ENCODE results near the gene ACTR3C. TPM values are rescaled to one million over a fixed set of nuclear protein-coding genes. Genes with fewer than 3 reads are reported as not detected.
"Not testable (repeated sequence)": the region's sequence is repeated elsewhere in the genome, so short reads cannot be mapped to it uniquely, and the experiment has no call there.

The ACTR3C gene
- total RNA-seq, 1 experiment from 2014 or later: 4.5 TPM

DNA sequence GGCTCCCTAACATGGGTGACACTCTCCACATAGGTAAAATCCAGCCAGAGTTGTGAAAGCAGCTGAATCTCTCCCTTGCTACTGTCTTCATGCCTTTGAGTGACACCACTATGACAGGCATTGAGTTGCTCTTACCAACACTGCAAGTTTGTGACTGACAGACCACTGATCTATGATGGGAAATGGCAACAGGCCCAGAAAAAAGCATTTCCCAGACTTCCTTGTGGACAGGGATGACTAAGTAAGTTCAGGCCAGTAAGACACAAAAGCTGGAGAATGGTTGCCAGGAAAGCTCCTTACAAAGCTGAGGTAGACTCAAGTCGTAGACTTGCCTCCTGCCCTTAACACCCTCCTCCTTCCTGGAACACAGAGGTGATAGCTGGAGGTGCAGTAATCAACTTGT is 20.4 kb downstream of the ACTR3C start:
- H3K4me3 ChIP-seq (ENCODE audit: low read depth, low read length, poor library complexity, severe bottlenecking); H3K4me1 ChIP-seq (ENCODE audit: insufficient read depth, low read length, poor library complexity, severe bottlenecking); H3K9me3 ChIP-seq (ENCODE audit: low read depth, low read length, poor library complexity, severe bottlenecking); H3K36me3 ChIP-seq (ENCODE audit: insufficient read depth, low read length, poor library complexity, severe bottlenecking); CTCF ChIA-PET; POLR2A ChIA-PET (ENCODE audit: low non-redundant PET); intact Hi-C loops (cut with micrococcal nuclease; ENCODE audit: unreplicated experiment); BruUV-seq (replicated peaks); H3K27ac ChIP-seq (ENCODE audit: low read depth, low read length, poor library complexity, severe bottlenecking); H3K27me3 ChIP-seq (replicated peaks; ENCODE audit: insufficient read depth, low read depth, low read length, poor library complexity): not testable (repeated sequence)
- peak; percentile 52 for DNase-seq (ENCODE audit: low spot score)

DNA sequence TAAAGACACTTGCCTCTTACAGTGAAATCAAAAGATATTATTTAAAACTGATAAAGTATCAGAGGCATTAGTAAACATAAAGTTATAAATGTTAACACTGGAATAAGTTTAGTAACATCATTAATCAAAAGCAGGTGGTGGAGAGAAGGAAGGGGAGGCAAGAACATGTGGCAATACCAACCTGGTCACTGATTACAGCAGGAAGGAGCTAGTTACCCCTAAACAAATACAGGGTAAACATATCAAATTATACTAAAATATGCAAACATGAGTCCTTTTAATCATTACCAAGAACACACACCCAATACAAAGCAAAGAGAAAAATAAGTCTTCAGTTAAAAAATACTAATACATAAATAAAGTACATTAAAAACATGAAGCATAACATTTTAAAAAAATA is 25.4 kb downstream of the ACTR3C start:
- H3K36me3 ChIP-seq (ENCODE audit: insufficient read depth, low read length, poor library complexity, severe bottlenecking); H3K27me3 ChIP-seq (replicated peaks; ENCODE audit: insufficient read depth, low read depth, low read length, poor library complexity); intact Hi-C loops (cut with micrococcal nuclease; ENCODE audit: unreplicated experiment); H3K4me1 ChIP-seq (ENCODE audit: insufficient read depth, low read length, poor library complexity, severe bottlenecking); H3K27ac ChIP-seq (ENCODE audit: low read depth, low read length, poor library complexity, severe bottlenecking); H3K4me3 ChIP-seq (ENCODE audit: low read depth, low read length, poor library complexity, severe bottlenecking); CTCF ChIA-PET; H3K9me3 ChIP-seq (ENCODE audit: low read depth, low read length, poor library complexity, severe bottlenecking); DNase-seq (ENCODE audit: low spot score); BruUV-seq (replicated peaks); POLR2A ChIA-PET (ENCODE audit: low non-redundant PET): not testable (repeated sequence)

DNA sequence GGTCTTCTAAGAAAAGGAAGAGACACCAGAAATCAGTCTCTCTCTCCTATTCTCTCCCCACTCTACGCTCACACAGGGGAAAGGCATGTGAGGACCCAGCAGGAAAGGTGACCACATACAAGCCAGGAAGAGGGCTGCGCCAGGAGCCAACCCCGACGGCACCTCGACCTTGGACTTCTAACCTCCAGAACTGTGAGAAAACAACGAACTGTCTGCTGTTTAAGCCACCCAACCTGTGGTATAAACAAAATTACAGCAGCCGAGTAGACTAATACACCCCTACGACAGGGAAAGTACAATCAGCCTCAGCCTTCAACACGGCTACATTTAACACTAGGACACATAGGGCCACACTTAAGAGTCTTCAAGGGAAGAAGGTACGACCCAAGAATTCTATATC is 26.5 kb downstream of the ACTR3C start:
- CTCF ChIA-PET; H3K4me3 ChIP-seq (ENCODE audit: low read depth, low read length, poor library complexity, severe bottlenecking); POLR2A ChIA-PET (ENCODE audit: low non-redundant PET); H3K27me3 ChIP-seq (replicated peaks; ENCODE audit: insufficient read depth, low read depth, low read length, poor library complexity); intact Hi-C loops (cut with micrococcal nuclease; ENCODE audit: unreplicated experiment); H3K4me1 ChIP-seq (ENCODE audit: insufficient read depth, low read length, poor library complexity, severe bottlenecking); H3K36me3 ChIP-seq (ENCODE audit: insufficient read depth, low read length, poor library complexity, severe bottlenecking); BruUV-seq (replicated peaks); DNase-seq (ENCODE audit: low spot score); H3K9me3 ChIP-seq (ENCODE audit: low read depth, low read length, poor library complexity, severe bottlenecking); H3K27ac ChIP-seq (ENCODE audit: low read depth, low read length, poor library complexity, severe bottlenecking): not testable (repeated sequence)

DNA sequence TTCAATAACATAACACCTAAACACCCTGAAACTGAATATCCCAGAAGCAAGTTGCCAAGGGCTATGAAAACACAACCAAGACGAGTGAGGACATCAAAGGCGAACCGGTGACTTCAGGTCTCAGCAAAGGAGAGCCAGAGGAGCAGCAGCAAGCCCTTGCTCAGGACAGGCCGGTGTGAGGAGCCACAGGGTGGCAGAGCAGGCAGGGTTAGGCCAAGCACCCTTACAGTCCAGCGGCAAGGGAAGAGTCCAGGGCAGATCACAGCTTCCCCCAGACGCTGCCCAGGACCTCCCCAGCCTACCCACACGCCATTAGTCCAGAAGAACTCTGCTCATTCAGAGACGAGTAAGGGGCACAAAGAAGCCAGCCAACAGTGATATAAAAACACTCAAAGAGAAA is 27.7 kb downstream of the ACTR3C start:
- intact Hi-C loops (cut with micrococcal nuclease; ENCODE audit: unreplicated experiment); POLR2A ChIA-PET (ENCODE audit: low non-redundant PET); DNase-seq (ENCODE audit: low spot score); H3K4me1 ChIP-seq (ENCODE audit: insufficient read depth, low read length, poor library complexity, severe bottlenecking); H3K27ac ChIP-seq (ENCODE audit: low read depth, low read length, poor library complexity, severe bottlenecking); CTCF ChIA-PET; BruUV-seq (replicated peaks); H3K36me3 ChIP-seq (ENCODE audit: insufficient read depth, low read length, poor library complexity, severe bottlenecking); H3K4me3 ChIP-seq (ENCODE audit: low read depth, low read length, poor library complexity, severe bottlenecking); H3K27me3 ChIP-seq (replicated peaks; ENCODE audit: insufficient read depth, low read depth, low read length, poor library complexity); H3K9me3 ChIP-seq (ENCODE audit: low read depth, low read length, poor library complexity, severe bottlenecking): not testable (repeated sequence)

DNA sequence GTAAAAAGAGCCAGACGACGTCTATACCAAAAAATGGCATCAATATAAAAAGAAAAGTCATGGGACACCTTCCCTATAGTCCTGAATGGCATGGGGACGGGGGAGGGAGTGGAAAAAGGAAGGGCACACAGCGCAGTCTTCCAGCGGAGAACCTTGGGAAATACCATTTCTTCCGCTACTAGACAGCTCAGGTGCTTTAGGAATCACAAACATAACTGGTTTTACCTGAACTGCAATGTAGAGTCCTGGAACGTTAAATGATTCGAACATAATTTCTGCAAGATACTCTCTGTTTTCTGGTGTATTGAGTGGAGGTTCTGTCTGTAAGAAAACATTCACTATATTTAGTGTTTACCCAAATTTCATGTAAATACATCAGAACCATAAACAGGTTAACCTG is 28.3 kb downstream of the ACTR3C start:
- BruUV-seq (replicated peaks); H3K4me3 ChIP-seq (ENCODE audit: low read depth, low read length, poor library complexity, severe bottlenecking); H3K27ac ChIP-seq (ENCODE audit: low read depth, low read length, poor library complexity, severe bottlenecking); CTCF ChIA-PET; H3K27me3 ChIP-seq (replicated peaks; ENCODE audit: insufficient read depth, low read depth, low read length, poor library complexity); intact Hi-C loops (cut with micrococcal nuclease; ENCODE audit: unreplicated experiment); POLR2A ChIA-PET (ENCODE audit: low non-redundant PET); H3K36me3 ChIP-seq (ENCODE audit: insufficient read depth, low read length, poor library complexity, severe bottlenecking); H3K9me3 ChIP-seq (ENCODE audit: low read depth, low read length, poor library complexity, severe bottlenecking); H3K4me1 ChIP-seq (ENCODE audit: insufficient read depth, low read length, poor library complexity, severe bottlenecking); DNase-seq (ENCODE audit: low spot score): not testable (repeated sequence)

DNA sequence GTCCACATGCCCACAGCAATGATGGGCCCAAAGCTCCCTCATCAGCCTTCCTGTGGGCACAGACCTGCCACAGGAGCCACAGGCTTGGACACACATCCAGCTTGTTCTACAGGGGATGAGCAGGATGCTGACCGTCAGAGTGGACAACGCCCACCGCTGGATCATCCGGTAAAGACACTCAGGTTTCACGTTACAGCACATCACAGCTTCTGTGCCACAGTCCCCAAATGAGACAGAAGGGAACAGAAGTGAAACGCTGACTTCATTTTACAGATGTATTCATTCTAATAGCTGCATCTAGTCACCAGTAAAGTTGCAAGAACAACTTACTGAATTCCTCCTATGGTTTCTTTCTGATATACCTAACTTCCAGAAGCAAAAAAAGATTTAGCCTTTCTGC is 33.0 kb downstream of the ACTR3C start:
- H3K4me1 ChIP-seq (ENCODE audit: insufficient read depth, low read length, poor library complexity, severe bottlenecking); H3K4me3 ChIP-seq (ENCODE audit: low read depth, low read length, poor library complexity, severe bottlenecking); H3K9me3 ChIP-seq (ENCODE audit: low read depth, low read length, poor library complexity, severe bottlenecking); BruUV-seq (replicated peaks); CTCF ChIA-PET; H3K36me3 ChIP-seq (ENCODE audit: insufficient read depth, low read length, poor library complexity, severe bottlenecking); DNase-seq (ENCODE audit: low spot score); H3K27me3 ChIP-seq (replicated peaks; ENCODE audit: insufficient read depth, low read depth, low read length, poor library complexity); H3K27ac ChIP-seq (ENCODE audit: low read depth, low read length, poor library complexity, severe bottlenecking); intact Hi-C loops (cut with micrococcal nuclease; ENCODE audit: unreplicated experiment); POLR2A ChIA-PET (ENCODE audit: low non-redundant PET): not testable (repeated sequence)

DNA sequence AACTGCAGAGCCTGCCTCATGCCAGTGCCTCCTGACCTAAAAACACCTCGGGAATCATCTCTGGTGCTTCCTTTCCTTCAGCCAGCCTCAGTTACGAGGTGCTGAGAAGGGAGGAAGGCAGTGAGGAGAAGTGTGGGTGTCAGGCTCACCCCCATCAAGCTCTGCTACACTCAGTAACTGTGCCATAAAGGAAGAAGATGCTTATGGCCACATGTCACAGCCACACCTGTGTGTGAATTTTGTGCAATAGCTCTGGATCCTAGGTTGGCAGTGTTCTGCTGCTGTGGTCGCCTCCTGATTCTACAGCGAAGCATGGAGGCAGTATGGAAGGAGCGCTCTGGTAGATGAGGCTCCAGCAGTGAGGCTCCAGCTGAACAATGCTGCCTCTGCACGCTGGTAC is 34.5 kb downstream of the ACTR3C start:
- H3K4me3 ChIP-seq (ENCODE audit: low read depth, low read length, poor library complexity, severe bottlenecking); H3K4me1 ChIP-seq (ENCODE audit: insufficient read depth, low read length, poor library complexity, severe bottlenecking); H3K27ac ChIP-seq (ENCODE audit: low read depth, low read length, poor library complexity, severe bottlenecking); H3K27me3 ChIP-seq (replicated peaks; ENCODE audit: insufficient read depth, low read depth, low read length, poor library complexity); DNase-seq (ENCODE audit: low spot score); BruUV-seq (replicated peaks); H3K36me3 ChIP-seq (ENCODE audit: insufficient read depth, low read length, poor library complexity, severe bottlenecking); POLR2A ChIA-PET (ENCODE audit: low non-redundant PET); CTCF ChIA-PET; H3K9me3 ChIP-seq (ENCODE audit: low read depth, low read length, poor library complexity, severe bottlenecking): not testable (repeated sequence)
- intact Hi-C loops (cut with micrococcal nuclease; ENCODE audit: unreplicated experiment): loop anchor here (10.0 kb wide), 1 partner anchor 466 kb away; no protein-coding TSS in a partner anchor

DNA sequence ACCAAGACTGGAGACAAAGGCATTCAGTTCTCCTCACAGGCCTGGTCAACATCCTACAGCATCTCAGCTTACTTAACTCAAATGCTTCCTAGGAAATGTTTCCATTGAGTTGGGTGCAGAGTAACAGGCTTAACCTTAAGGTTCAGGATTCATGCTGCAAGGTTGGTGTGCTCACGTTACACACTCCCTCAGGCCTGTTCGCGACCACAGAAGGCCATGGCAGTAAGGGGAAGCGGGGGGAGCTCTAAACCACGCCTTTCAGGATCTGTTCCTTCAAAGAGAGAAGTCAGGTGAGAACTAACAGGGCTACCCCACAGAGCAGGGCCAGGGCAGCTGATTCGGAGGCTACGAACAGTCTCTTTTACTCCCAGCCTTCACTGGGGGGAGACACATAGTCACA is 35.5 kb downstream of the ACTR3C start:
- intact Hi-C loops (cut with micrococcal nuclease; ENCODE audit: unreplicated experiment): loop anchor here (10.0 kb wide), 1 partner anchor 467 kb away; no protein-coding TSS in a partner anchor
- CTCF ChIA-PET; H3K4me1 ChIP-seq (ENCODE audit: insufficient read depth, low read length, poor library complexity, severe bottlenecking); H3K4me3 ChIP-seq (ENCODE audit: low read depth, low read length, poor library complexity, severe bottlenecking); DNase-seq (ENCODE audit: low spot score); H3K27ac ChIP-seq (ENCODE audit: low read depth, low read length, poor library complexity, severe bottlenecking); POLR2A ChIA-PET (ENCODE audit: low non-redundant PET); H3K9me3 ChIP-seq (ENCODE audit: low read depth, low read length, poor library complexity, severe bottlenecking); BruUV-seq (replicated peaks); H3K27me3 ChIP-seq (replicated peaks; ENCODE audit: insufficient read depth, low read depth, low read length, poor library complexity); H3K36me3 ChIP-seq (ENCODE audit: insufficient read depth, low read length, poor library complexity, severe bottlenecking): not testable (repeated sequence)
